Ovary (tissue), 9 donors: ENCODE measurements around the gene OR1Q1. TPM values are rescaled to one million over a fixed set of nuclear protein-coding genes. Genes with fewer than 3 reads are reported as not detected.
"Not testable (repeated sequence)": the region's sequence is repeated elsewhere in the genome, so short reads cannot be mapped to it uniquely, and the experiment has no call there.

Source experiments
- DNase-seq, 5 donors: peaks; one replicate each; pipeline ENCODE4 v3.0.0-alpha.2; 2019 to 2020
- H3K27ac ChIP-seq, 2 donors: fragments of 200-600 bp; one replicate each; pipeline versions ENCODE4 v1.5.1 to v1.8.0; 2019 to 2022
- H3K27me3 ChIP-seq: fragments of 200-600 bp; one replicate; pipeline ENCODE4 v1.8.0; 2022
- H3K36me3 ChIP-seq: fragments of 200-600 bp; sonication (generic); one replicate; pipeline ENCODE4 v1.5.1; 2019
- H3K4me1 ChIP-seq: one replicate; pipeline ENCODE4 v1.8.1; 2013; ENCODE audit warnings: mild to moderate bottlenecking, moderate library complexity; ENCODE audit not compliant: insufficient read depth
- H3K4me3 ChIP-seq: fragments of 200-600 bp; sonication (generic); one replicate; pipeline ENCODE4 v1.5.1; 2017
- H3K9me3 ChIP-seq, 2 donors: fragments of 200-600 bp in 1 of 2; sonication (generic) in 1 of 2; one replicate each; pipeline versions ENCODE4 v1.5.1 to v1.8.1; 2013 to 2019; ENCODE audit warnings: mild to moderate bottlenecking in 1 of 2, moderate library complexity in 1 of 2
- CTCF ChIP-seq, 3 donors: fragments of 450-650 bp in 2 of 3; fragments of 200-600 bp in 1 of 3; IDR thresholded peaks; one replicate each; pipeline versions ENCODE4 v1.5.1 to v1.8.0; 2016 to 2022; ENCODE audit warnings: antibody characterized with exemption in 3 of 3, mild to moderate bottlenecking in 1 of 3
- EP300 ChIP-seq: sonication (generic); formaldehyde crosslinking; IDR thresholded peaks from one replicate; pipeline ENCODE4 v1.6.1; 2017; ENCODE audit warnings: antibody characterized with exemption
- POLR2A ChIP-seq: fragments of 450-650 bp; IDR thresholded peaks from one replicate; pipeline ENCODE4 v1.6.1; 2017; ENCODE audit warnings: antibody characterized with exemption, mild to moderate bottlenecking, moderate library complexity
- WGBS, 3 donors: extraction: QIAGEN DNeasy Blood & Tissue Kit in 1 of 3; methylation state at CpG; one replicate each; pipeline versions ENCODE4 v1.1.5 to v1.1.7; 2013 to 2017; 5-methylcytosine and 5-hydroxymethylcytosine counted together
- intact Hi-C, 4 donors: fragments of 100-400 bp; cut with DNase I; formaldehyde crosslinking; loops; one replicate each; pipeline versions ENCODE4 v1.11.0 to v1.15.1; 2022 to 2023
- polyA plus RNA-seq, 2 donors: library from polyadenylated mRNA; stranded (reverse); fragments of 200-250 nt in 1 of 2; fragments of 350-450 nt in 1 of 2; fragmentation: Illumina TruSeq in 1 of 2; extraction: RNeasy Lipid Tissue Mini Kit (QIAGEN cat#74804) in 1 of 2; gene quantifications; one replicate each; pipeline ENCODE4 v1.2.3, GENCODE V29; 2013 to 2014
- total RNA-seq, 7 donors: library from RNA; depleted of rRNA in 2 of 7; stranded (reverse); fragments of >200 nt in 2 of 7; fragmentation: NEBNext Ultra II Directional in 3 of 7; extraction: Animal tissue kit (Norgen Biotek cat#: 25700) in 3 of 7; gene quantifications; one replicate each; pipeline versions ENCODE4 v1.1.0 to v1.2.4, GENCODE V29; 2016 to 2023
- donor health status: DM: no; HTN: no; CAD: no; lungs with moderate emphysema.
- donor health status: DM: no; HTN: no; CAD: no.
- donor health status: Bipolar disorder and iron deficiency.
- donor health status: DM: yes; HTN: yes; CAD: no.
- donor health status: DM: no; HTN: no; CAD: no.
- donor health status: DM: yes; HTN: yes; CAD: no.

OR1Q1 gene
- total and polyA plus RNA-seq, 9 donors: not detected

- H3K9me3 ChIP-seq: no peaks in the 10 kb centered on the region
- H3K36me3 ChIP-seq: no peaks in the 10 kb centered on the region
- WGBS, 3 donors: 60 to 69% (median 68%) methylated on average over 3 of the region's 3 CpGs
- no peak overlapping the region for H3K4me3 ChIP-seq
- DNase-seq: no peak
- intact Hi-C loops: no loop called here
- no peak for TF ChIP-seq EP300
- TF ChIP-seq CTCF (IDR thresholded peaks at IDR 0.05): no peak
- TF ChIP-seq POLR2A: no peak
- H3K27me3 ChIP-seq: no peaks in the 10 kb centered on the region
- no peaks in the 10 kb centered on the region for H3K4me1 ChIP-seq
- H3K27ac ChIP-seq: no peak overlapping the region
Measured at GRCh38 chr9:122580360-122580759, 34.2 kb upstream of the OR1Q1 start.

GRCh38 chr9:122583284-122583683 is 31.3 kb upstream of the OR1Q1 start, which contains the start of gene OR1L8:
OR1L8 (minus strand) TSS chr9:122583384; CDS start chr9:122568477, 14,907 bp downstream.
- H3K4me1 ChIP-seq, intact Hi-C loops, DNase-seq, H3K27ac ChIP-seq, H3K4me3 ChIP-seq, H3K36me3 ChIP-seq, H3K9me3 ChIP-seq, H3K27me3 ChIP-seq: not testable (repeated sequence)
- WGBS, 3 donors: 86 to 91% (median 90%) methylated on average over 8 of the region's 8 CpGs

- Histone ChIP-seq H3K4me3 (no peak overlapping the region), H3K36me3 (no peaks in the 10 kb centered on the region), H3K27me3 (no peaks in the 10 kb centered on the region), H3K27ac (no peak overlapping the region), H3K9me3 (no peaks in the 10 kb centered on the region), H3K4me1 (no peaks in the 10 kb centered on the region)
- no peak for DNase-seq
- intact Hi-C loops: no loop called here
- no peak for TF ChIP-seq POLR2A
- no peak for TF ChIP-seq EP300
- no peak for TF ChIP-seq CTCF (IDR thresholded peaks at IDR 0.05)
- WGBS, 3 donors: 40 to 53% (median 52%) methylated on average over 1 of the region's 1 CpG
Measured at GRCh38 chr9:122605691-122606090, 8.8 kb upstream of the OR1Q1 start.

GRCh38 chr9:122606587-122606986 is 8.0 kb upstream of the OR1Q1 start:
- no peak for TF ChIP-seq CTCF (IDR thresholded peaks at IDR 0.05)
- TF ChIP-seq EP300: no peak
- TF ChIP-seq POLR2A: no peak
- H3K36me3 ChIP-seq: no peaks in the 10 kb centered on the region
- no peaks in the 10 kb centered on the region for H3K27me3 ChIP-seq
- intact Hi-C loops: no loop called here
- H3K27ac ChIP-seq: no peak overlapping the region
- no peak for DNase-seq
- no peak overlapping the region for H3K4me3 ChIP-seq
- WGBS, 3 donors: 76 to 89% (median 77%) methylated on average over 1 of the region's 1 CpG
- H3K4me1 ChIP-seq: no peaks in the 10 kb centered on the region
- H3K9me3 ChIP-seq: no peaks in the 10 kb centered on the region

- Histone ChIP-seq H3K27ac (no peak overlapping the region), H3K36me3 (no peaks in the 10 kb centered on the region), H3K4me1 (no peaks in the 10 kb centered on the region), H3K9me3 (no peaks in the 10 kb centered on the region), H3K4me3 (no peak overlapping the region), H3K27me3 (no peaks in the 10 kb centered on the region)
- 63 to 76% (median 67%) methylated on average over 4 of the region's 4 CpGs for WGBS, 3 donors
- no peak for DNase-seq
- TF ChIP-seq CTCF (IDR thresholded peaks at IDR 0.05): no peak
- no peak for TF ChIP-seq EP300
- TF ChIP-seq POLR2A: no peak
- intact Hi-C loops: no loop called here
Measured at GRCh38 chr9:122609804-122610203, 4.7 kb upstream of the OR1Q1 start.
